D341Med (cell line): ENCODE data around the gene OR8G5.

Experiments
- DNase-seq: peaks from one replicate; pipeline ENCODE4 v3.0.0; 2012; ENCODE audit warnings: low spot score

The OR8G5 gene

DNA sequence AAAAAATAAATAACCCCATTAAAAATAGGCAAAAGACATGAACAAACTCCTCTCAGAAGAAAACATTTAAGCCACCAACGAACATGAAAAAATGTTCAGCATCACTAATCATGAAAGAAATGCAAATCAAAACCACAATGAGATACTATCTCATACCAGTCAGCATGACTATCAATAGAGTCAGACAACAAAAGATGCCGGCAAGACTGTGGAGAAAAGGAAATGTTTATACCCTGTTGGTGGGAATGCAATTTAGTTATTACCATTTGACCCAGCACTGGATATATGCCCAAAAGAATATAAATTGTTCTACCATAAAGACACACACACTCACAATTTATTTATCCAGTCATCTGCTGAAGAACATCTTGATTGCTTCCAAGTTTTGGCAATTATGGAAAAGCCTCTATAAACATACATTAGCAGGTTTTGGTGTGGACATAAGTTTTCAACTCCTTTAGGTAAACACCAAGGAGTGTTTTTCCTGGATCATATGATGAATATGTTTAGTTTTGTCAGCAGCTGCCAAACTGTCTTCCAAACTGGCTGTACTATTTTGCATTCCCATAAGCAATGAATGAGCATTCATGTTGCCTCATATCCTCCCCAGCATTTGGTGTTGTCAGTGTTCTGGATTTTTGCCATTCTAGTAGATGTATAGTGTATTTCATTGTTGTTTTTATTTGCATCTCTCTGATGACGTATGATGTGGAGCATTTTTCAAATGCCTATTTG lies 29.6 kb downstream of the OR8G5 start:
- DNase-seq, result no peak

DNA sequence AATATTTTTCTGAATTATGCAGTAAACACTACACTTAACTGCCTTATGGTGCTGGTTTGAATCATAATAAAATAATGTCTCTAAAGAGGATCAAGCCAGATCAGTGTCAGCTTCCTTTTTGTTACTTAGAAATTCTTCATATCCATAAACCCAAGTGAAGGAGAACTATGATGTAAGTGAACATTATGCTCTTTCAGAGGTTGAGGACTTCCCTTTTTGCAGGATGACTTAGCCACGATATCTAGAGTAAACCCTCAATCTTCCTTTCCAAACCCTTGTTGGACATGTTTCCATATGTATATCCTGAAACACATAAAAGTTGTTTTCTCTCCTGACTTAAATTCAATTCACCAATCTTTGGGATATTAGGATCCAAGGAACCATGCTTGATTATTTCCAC lies 38.5 kb downstream of the OR8G5 start:
- DNase-seq, result no peak

DNA sequence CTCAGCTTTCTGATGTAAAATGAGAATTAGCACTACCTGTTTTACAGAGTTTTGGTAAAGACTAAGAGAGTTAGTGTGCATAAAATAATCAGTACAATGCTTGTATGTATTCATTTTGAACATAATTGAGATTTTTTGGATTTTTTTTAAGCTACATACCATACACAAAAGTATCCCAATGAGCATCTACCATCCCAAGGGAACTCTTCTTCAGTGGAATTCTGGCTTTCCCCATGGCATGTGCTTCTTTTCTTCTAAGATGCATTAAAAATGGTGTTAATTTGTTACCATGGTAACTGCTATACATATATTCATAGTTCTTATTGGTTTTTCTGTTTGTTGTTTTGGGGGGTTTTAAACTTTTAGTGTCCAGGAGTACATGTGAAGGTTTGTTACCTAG lies 39.8 kb downstream of the OR8G5 start:
- DNase-seq, result no peak

DNA sequence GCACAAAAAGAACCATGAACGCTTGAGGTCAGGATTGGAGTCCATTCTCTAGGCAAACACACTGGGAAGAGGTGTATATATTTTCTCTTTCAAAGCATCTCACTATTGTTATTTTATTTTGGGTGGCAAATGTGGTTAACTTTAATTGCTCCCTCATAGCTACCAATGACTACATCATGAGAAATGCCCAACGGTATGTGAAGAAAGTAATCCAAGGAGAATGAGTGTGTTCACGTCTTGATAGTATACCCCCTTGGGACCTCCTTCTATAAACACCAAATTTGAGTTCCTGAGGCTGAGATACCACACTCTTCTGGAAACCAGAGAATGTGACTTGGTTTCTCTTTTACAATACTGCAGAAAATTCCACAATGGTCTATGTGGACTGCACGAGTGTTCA lies 41.7 kb downstream of the OR8G5 start:
- DNase-seq, result no peak

DNA sequence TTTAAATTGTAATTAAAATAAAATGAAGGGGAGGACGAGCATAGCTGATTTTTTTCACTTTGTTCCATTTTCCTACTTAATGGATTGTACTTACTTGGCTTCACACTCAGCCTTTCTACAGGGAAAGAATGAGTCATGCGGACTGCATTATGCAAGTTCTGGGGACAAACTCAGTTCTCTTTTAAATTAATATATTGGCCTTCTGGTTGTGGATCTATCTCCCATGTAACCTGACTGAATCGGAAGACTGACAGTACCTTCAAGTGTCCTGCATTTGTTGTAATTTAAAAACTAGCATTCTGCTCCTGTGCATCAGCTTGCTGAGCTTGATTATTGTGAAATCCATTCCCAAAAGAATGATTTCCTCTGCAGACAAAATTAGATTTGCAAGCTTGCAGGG lies 45.4 kb downstream of the OR8G5 start:
- no peak for DNase-seq

DNA sequence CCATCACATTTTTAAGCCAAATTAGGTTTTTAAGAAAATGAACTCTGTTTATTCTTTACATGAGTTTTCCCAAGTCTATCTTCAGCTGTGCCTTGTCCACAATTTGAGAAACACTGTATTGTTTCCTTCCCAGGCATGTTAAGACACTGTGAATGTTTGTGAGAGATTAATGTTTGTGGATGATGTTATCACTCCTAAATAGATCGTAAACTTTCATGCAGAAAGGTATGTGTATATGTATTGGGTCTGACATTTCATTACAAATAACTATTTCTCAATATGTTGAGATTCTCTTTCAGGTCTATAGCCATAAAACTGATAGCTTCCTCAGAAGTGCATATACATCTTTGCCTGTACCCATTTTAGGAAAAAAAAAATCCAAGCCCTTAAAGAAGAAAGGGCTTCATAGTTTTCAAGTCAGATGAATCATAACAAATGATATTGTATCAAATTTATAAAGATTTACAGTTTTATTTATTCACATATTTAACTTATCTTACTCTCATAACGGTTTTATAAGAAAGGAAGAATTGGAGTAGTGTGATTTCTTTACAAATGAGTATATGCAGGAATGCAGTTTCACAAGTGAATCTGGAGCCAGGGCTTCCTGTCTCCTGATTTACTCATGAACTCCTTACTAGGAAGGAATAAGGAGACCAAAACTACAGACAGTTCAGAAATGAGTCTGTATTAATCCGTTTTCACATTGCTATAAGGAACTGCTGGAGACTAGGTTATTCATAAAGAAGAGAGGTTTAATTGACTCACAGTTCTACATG lies 46.4 kb downstream of the OR8G5 start:
- DNase-seq, result no peak

DNA sequence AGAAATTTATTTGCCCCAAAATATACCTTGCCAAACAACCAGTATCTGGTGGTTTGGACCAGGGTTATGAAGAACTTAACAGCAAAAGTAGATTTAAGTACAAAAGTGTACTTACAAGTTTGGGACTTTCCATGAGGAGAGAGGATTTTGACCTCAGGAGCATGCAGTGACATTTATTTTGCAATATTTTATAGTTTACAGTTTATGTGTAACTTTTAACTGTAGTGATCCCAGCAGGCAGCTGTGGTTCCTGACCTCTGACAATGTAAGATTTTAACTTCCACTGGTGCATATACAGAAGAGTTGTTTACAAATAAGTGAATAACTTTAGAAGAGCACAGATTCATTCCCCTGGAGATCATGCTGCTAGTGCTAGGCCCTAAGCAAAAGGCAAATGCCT lies 50.9 kb downstream of the OR8G5 start:
- DNase-seq, result no peak

DNA sequence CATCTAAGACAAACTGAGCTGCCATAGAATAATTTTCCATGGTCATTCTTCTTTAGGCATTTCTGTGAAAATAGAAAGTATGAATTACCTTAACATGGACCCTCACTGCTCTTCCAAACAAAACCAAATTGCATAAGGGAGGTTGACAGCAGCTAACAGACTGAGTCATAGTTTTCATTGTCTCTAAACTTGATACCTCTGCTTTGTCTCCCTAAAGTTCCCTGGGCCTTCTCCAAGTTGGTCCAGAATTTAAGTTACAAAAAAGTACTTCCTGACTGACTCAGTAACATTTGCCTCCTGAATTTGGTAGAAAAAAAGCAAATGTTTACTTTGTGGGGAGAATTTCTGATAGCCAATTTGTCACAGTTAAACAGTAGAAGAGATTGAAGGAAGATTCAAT lies 54.5 kb downstream of the OR8G5 start:
- no peak for DNase-seq

DNA sequence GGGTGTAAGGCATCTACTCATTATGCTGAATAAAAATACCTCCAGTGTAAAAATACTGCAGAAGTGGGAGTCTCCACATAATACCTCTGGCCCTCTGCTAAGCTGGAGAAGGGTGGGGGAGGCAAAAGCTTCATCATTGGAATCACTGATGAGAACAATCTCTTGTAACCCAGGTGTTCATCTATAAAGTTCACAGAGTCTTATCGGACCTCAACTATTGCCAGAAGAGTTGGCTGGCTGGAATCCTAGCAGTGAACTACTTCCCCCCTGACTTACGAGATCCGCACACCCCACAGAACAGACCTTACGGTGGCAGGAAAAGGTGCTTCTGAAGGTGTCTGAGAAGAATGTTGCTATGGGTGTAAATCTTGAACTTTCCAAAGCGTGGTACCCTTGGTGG lies 55.1 kb downstream of the OR8G5 start:
- no peak for DNase-seq

DNA sequence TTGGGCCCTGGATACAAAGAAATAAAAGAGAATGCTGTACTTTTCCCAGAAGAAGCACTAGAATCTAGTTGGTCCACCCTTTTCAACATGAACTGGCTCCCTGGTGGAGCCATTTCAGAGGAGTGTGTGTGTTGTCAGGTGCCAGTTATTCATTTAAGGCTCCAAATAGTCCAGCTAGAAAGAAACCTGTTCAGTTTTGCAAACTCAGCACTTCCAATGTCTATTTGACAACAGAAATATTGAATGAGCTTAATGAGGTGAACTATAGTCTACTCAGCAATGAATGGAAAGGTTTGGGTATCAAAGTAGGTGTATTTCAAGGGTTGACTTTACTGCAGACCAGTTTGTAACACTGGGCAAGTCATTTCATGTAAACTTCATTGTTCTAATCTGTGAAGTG lies 55.5 kb downstream of the OR8G5 start:
- no peak for DNase-seq

DNA sequence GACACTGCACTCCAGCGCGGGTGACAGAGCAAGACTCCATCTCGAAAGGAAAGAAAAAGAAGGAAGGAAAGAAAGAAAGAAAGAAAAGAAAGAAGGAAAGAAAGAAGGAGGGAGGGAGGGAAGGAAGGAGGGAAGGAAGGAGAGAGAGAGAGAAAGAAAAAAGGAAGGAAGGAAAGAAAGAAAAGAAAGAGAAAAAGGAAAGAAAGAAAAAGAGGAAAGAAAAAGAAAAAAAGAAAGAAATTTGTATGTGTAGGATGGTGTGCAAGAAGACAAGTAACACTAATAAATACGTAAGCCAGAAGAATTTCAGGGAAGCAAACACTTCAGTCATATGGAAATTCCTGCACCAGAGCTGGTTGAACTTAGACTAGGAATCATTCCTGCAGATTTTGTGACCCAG lies 57.0 kb downstream of the OR8G5 start:
- DNase-seq, result no peak

DNA sequence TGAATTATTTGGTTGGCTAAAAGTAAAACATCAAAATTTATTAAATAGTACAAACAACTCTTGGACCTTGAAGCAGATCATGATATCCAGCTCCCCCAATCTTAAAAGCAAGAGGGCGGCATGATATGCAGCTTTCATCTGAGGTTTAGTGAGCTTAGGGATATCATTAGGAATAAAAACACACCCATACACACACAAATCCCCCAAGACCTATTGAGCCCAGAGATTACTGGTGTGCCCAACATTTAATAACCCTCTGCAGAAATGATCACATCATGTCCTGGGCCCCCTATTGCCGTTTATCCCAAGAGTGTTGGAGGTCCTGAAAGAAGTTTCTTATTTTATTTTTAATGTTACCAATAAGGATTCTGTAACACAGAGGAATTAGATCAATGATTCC lies 57.7 kb downstream of the OR8G5 start, which contains the start of gene OR8D1:
OR8D1 (minus strand) TSS at position 101 of the 400 bp plus-strand sequence. CDS start 3,183 bp downstream, outside the sequence.
- DNase-seq, result no peak

DNA sequence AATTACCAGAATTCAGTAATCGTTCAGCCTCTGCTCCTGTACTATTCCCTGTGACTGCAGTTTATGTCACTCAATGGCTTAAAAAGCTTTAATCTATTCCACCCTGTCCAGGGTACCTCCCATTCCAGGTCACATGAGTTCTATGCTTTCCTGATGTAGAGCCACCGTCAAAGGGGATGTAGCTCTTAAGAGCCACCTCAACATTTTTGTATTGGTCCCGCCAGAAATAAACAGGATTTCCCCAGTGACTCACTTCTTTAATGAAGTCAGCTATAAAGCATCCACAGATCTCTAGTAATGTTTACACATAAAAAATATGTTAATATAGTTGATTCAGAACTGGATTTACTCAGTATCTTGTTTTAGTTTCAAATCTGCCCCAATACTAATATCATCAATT lies 58.9 kb downstream of the OR8G5 start:
- DNase-seq, result no peak
